SJCRH30 (cell line): ENCODE data around the gene CPA4. TPM values are rescaled to one million over a fixed set of nuclear protein-coding genes. Genes with fewer than 3 reads are reported as not detected.
"Not testable (repeated sequence)": the region's sequence is repeated elsewhere in the genome, so short reads cannot be mapped to it uniquely, and the experiment has no call there.

Source experiments
- DNase-seq, 2 experiments: peaks; one replicate each; pipeline ENCODE4 v3.0.0-alpha.2; 2015 to 2020
- H3K27ac ChIP-seq: fragments of 250-450 bp; sonication (Bioruptor Pico); 2 replicates; pipeline ENCODE4 v1.5.1; 2020; ENCODE audit warnings: mild to moderate bottlenecking, moderate library complexity
- H3K27me3 ChIP-seq: fragments of 250-450 bp; sonication (Bioruptor Pico); 2 replicates; pipeline ENCODE4 v1.5.1; 2020; ENCODE audit warnings: mild to moderate bottlenecking, moderate library complexity
- H3K36me3 ChIP-seq: fragments of 250-450 bp; sonication (Bioruptor Pico); 2 replicates; pipeline ENCODE4 v1.5.1; 2020; ENCODE audit warnings: mild to moderate bottlenecking, moderate library complexity
- H3K4me1 ChIP-seq: fragments of 250-450 bp; sonication (Bioruptor Pico); 2 replicates; pipeline ENCODE4 v1.5.1; 2020; ENCODE audit warnings: mild to moderate bottlenecking, moderate library complexity
- H3K4me3 ChIP-seq: fragments of 250-450 bp; sonication (Bioruptor Pico); 2 replicates; pipeline ENCODE4 v1.5.1; 2020; ENCODE audit warnings: mild to moderate bottlenecking, moderate library complexity
- H3K9me3 ChIP-seq: fragments of 250-450 bp; sonication (Bioruptor Pico); replicated peaks from 2 replicates; pipeline ENCODE4 v1.5.1; 2020; ENCODE audit warnings: mild to moderate bottlenecking, moderate library complexity
- total RNA-seq: library from RNA; depleted of rRNA; stranded (reverse); fragments of >200 nt; shearing (Covaris generic); gene quantifications from 2 replicates; pipeline ENCODE4 v1.2.3, GENCODE V29; 2014; rRNA removed

Gene CPA4, protein sequence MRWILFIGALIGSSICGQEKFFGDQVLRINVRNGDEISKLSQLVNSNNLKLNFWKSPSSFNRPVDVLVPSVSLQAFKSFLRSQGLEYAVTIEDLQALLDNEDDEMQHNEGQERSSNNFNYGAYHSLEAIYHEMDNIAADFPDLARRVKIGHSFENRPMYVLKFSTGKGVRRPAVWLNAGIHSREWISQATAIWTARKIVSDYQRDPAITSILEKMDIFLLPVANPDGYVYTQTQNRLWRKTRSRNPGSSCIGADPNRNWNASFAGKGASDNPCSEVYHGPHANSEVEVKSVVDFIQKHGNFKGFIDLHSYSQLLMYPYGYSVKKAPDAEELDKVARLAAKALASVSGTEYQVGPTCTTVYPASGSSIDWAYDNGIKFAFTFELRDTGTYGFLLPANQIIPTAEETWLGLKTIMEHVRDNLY
- 3.2 and 4.8 TPM in 2 replicates for total RNA-seq

DNA sequence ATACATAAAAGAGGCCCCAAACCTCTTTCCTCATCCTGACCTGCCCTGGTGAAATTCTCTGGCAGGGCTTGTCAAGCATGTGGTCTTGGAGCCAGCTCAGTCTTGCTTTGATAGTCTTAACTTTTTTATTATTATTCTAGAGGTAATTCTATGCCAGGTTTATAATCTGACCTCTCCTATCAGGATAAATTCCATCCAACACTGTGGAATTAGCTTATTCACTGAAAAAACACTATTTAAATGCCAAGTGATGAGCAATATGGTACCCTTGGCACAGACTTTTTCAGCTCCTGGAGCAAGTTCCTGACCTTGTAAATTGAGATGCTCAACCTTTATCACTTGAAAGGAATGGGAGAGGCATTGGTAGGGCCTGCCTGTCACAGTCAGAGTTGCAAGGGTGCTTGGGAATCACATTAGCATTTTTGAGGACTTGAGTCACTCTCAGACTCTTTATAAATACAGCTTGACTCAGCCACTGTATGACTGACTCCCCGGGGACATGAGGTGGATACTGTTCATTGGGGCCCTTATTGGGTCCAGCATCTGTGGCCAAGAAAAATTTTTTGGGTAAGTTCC is at the start of gene CPA4:
Gene CPA4, plus strand, starts transcription at position 480 of the 576 bp plus-strand sequence. Its CDS starts 20 bp downstream, at position 500.
- DNase-seq, result peak; percentile 32 to 52
- Histone ChIP-seq H3K27ac (no peak within 1 kb of the TSS; the same call in 1 of the 2 replicates), H3K4me3 (no peak within 1 kb of the TSS)

DNA sequence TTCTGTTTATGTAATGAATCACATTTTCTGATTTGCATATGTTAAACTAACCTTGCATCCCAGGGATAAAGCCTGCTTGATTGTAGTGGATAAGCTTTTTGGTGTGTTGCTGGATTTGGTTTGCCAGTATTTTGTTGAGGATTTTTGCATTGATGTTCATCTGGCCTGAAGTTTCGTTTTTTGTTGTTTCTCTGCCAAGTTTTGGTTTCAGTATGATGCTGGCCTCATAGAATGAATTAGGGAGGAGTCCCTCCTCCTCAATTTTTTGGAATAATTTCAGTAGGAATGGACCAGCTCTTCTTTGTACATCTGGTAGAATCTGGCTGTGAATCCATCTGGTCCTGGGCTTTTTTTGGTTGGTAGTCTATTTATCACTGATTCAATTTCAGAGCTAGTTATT is 49.5 kb upstream of the CPA4 start:
- DNase-seq, H3K27ac ChIP-seq, H3K27me3 ChIP-seq, H3K9me3 ChIP-seq, H3K4me3 ChIP-seq, H3K36me3 ChIP-seq: not testable (repeated sequence)
- peaks cover 17% of the 10 kb centered on the region for H3K4me1 ChIP-seq

More for the DNA sequence above, at the start of gene CPA4:
- no peaks in the 10 kb centered on the region for H3K9me3 ChIP-seq
- H3K36me3 ChIP-seq, result no peaks in the 10 kb centered on the region
- H3K4me1 ChIP-seq, result peaks cover 31% of the 10 kb centered on the region
- no peaks in the 10 kb centered on the region for H3K27me3 ChIP-seq

DNA sequence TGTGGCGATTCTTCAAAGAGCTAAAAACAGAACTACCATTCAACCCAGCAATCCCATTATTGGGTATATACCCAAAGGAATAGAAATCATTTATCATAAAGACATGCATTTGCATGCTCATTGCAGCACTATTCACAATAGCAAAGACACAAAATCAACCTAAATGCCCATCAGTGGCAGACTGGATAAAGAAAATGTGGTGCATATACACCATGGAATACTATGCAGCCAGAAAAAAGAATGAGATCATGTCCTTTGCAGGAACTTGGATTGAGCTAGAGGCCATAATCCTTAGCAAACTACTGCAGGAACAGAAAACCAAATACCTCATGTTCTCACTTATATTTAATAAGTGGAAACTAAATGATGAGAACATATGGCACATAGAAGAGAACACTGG is 46.5 kb upstream of the CPA4 start:
- H3K27me3 ChIP-seq, H3K27ac ChIP-seq, H3K9me3 ChIP-seq, DNase-seq, H3K4me3 ChIP-seq, H3K36me3 ChIP-seq: not testable (repeated sequence)
- peaks cover 17% of the 10 kb centered on the region for H3K4me1 ChIP-seq

DNA sequence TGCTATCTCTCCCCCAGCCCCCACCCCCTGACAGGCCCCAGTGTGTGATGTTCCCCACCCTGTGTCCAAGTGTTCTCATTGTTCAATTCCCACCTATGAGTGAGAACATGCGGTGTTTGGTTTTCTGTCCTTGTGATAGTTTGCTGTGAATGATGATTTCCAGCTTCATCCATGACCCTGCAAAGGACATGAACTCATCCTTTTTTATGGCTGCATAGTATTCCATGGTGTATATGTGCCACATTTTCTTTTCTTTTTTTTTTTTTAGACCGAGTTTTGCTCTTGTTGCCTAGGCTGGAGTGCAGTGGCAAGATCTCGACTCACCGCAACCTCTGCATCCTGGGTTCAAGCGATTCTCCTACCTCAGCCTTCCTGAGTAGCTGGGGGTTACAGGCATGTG is 44.1 kb upstream of the CPA4 start:
- not testable (repeated sequence) for H3K27me3 ChIP-seq, H3K27ac ChIP-seq, DNase-seq, H3K36me3 ChIP-seq, H3K4me1 ChIP-seq, H3K4me3 ChIP-seq
- H3K9me3 ChIP-seq, result peaks cover 16% of the 10 kb centered on the region

DNA sequence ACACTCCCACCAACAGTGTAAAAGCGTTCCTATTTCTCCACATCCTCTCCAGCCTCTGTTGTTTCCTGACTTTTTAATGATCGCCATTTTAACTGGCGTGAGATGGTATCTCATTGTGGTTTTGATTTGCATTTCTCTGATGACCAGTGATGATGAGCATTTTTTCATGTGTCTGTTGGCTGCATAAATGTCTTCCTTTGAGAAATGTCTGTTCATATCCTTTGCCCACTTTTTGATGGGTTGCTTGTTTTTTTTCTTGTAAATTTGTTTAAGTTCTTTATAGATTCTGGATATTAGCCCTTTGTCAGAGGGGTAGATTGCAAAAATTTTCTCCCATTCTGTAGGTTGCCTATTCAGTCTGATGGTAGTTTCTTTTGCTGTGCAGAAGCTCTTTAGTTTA is 43.3 kb upstream of the CPA4 start:
- not testable (repeated sequence) for H3K36me3 ChIP-seq, H3K27me3 ChIP-seq, H3K4me1 ChIP-seq, DNase-seq, H3K27ac ChIP-seq, H3K4me3 ChIP-seq
- H3K9me3 ChIP-seq, result peaks cover 16% of the 10 kb centered on the region

DNA sequence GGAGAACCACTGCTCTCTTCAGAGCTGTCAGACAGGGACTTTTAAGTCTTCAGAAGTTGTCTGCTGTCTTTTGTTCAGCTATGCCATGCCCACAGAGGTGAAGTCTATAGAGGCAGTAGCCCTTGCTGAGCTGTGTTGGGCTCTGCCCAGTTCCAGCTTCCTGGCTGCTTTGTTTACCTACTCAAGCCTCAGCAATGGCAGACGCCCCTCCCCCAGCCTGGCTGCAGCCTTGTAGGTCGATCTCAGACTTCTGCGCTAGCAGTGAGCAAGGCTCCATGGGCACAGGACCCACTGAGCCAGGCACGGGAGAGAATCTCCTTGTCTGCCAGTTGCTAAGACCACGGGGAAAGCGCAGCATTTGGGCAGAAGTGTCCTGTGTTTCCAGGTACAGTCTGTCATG is 38.4 kb upstream of the CPA4 start:
- Histone ChIP-seq H3K4me1 (no peaks in the 10 kb centered on the region), H3K27ac (no peak overlapping the region), H3K36me3 (no peaks in the 10 kb centered on the region), H3K27me3 (no peaks in the 10 kb centered on the region), H3K9me3 (peaks cover 35% of the 10 kb centered on the region), H3K4me3 (no peak overlapping the region)
- DNase-seq, result no peak

DNA sequence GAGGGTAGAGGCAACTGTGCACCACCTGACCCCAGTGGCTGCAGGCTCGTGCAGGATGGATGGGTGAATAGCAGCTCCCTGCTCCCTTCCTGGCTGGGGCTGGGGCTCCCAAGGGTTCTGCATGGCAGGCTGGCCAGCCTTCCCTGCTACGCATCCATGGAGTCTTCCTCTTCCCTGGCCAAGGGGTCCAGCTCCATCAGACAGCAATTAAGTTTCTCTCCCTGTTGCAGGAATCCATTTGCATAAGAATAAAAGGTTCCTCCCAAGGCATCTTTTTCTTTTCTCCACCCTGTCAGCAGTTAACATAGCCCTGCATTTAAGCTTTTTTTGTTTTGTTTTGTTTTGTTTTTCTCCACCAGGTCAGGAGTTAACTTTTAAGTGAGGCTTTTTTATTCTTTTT is 36.3 kb upstream of the CPA4 start:
- H3K27ac ChIP-seq, result no peak overlapping the region
- peaks cover 35% of the 10 kb centered on the region for H3K9me3 ChIP-seq
- no peak overlapping the region for H3K4me3 ChIP-seq
- DNase-seq, result no peak
- no peaks in the 10 kb centered on the region for H3K4me1 ChIP-seq
- H3K36me3 ChIP-seq, result no peaks in the 10 kb centered on the region
- no peaks in the 10 kb centered on the region for H3K27me3 ChIP-seq

DNA sequence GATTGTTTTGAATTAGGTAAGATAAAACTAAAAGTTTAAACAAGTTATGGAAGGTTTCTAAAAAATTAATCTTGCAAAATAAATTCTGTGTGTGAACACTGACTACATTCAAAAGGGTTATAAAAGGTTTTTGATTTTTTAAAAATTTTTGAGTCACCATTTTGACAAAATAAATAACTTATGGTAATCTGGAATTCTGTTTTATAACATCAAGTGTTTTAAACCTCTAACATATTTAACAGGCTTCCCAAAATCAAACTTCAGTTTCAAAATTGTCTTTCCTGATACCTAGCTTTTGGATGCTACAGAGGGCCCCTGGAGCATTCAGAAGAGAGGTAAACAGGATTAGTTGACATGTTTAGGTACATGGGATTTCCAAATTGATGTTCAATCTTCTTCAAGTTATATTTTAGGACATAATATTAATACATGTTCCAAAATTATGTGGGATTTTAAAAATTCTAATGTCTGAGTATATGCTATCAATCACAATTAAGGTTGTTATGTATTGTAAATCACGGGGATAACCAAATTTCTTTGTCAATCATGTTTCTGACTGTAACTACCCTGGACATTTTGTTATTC is 34.4 kb upstream of the CPA4 start:
- H3K9me3 ChIP-seq, result peaks cover 30% of the 10 kb centered on the region
- H3K4me3 ChIP-seq, result no peak overlapping the region
- no peaks in the 10 kb centered on the region for H3K4me1 ChIP-seq
- H3K27me3 ChIP-seq, result no peaks in the 10 kb centered on the region
- H3K36me3 ChIP-seq, result no peaks in the 10 kb centered on the region
- no peak for DNase-seq
- no peak overlapping the region for H3K27ac ChIP-seq

DNA sequence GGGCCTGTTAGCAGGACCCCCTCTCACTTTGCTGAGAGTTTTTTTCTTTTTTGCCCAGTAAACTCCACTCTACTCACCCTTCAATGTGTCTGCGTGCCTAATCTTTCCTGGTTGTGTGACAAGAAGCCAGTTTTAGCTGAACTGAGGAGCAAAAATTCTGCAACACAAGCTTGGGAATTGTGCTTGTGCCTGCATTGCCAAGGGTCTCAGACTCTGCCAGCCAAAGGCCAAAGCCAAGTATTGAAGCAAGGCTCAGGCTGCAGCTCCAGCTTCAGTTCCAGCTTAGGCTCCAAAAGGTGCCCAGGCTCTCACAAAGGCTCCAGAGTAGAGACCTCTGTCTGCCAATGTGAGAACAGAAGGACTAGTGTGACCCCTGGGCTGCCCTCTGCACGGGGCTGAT is 30.5 kb upstream of the CPA4 start:
- Histone ChIP-seq H3K36me3 (no peaks in the 10 kb centered on the region), H3K27ac (no peak overlapping the region), H3K9me3 (peaks cover 22% of the 10 kb centered on the region), H3K27me3 (no peaks in the 10 kb centered on the region), H3K4me3 (no peak overlapping the region), H3K4me1 (no peaks in the 10 kb centered on the region)
- no peak for DNase-seq

DNA sequence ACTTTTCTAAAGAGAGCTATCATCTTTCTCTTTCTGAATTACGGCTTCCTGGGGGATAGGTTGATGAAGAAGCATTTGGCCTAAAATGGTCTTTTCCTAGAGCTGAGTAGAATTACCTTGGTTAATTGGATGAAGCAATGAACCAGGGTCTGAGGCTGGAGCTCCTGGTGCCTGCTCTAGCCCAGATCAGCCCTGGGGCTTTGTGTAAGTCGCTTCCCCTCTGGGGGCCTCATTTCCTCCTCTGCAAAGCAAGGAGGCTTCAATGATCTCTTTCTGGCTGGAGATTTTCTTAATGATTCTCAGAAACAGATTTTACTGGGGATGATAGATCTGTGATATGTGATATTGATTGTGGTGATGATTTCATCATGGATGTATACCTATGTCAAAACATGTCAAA is 29.8 kb upstream of the CPA4 start:
- no peaks in the 10 kb centered on the region for H3K4me1 ChIP-seq
- H3K27ac ChIP-seq, result no peak overlapping the region
- peaks cover 17% of the 10 kb centered on the region for H3K9me3 ChIP-seq
- no peak for DNase-seq
- H3K27me3 ChIP-seq, result no peaks in the 10 kb centered on the region
- no peaks in the 10 kb centered on the region for H3K36me3 ChIP-seq
- no peak overlapping the region for H3K4me3 ChIP-seq

DNA sequence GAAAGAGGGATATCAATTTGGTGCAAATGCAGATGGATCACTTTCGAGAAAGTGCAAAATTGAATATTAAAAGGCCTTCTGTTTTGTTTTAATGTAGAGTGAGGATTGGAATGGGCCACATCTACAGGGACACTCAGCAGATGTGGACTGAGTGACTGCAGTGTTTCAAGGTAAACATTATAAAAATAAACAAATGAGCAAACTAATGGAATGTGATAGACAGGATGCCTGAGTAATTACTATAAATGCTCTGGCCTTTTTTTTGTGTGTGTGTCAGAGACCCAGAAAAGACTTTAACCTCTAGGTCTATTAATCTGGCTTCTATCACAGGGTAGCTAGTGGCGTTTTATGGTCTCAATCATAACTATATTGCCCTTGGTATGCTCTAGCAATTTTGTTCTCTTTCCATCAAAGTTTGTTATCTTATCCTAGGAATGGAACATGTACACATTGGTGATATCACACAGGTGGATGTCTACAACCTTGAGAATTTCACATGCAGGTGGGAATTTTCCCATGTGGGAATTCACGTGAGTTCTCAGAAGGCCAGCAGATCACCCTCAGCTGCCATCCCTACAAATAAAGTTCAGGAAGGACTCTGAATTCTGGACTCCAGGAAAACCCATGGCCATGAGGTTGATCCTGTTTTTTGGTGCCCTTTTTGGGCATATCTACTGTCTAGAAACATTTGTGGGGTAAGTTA is 26.6 kb upstream of the CPA4 start, which contains the start of gene CPA2:
Gene CPA2, plus strand, starts transcription at position 606 of the 703 bp plus-strand sequence. Its CDS starts 19 bp downstream, at position 625.
- peaks cover 4% of the 10 kb centered on the region for H3K4me1 ChIP-seq
- H3K36me3 ChIP-seq, result no peaks in the 10 kb centered on the region
- no peak for DNase-seq
- H3K27ac ChIP-seq, result no peak within 1 kb of the TSS
- H3K27me3 ChIP-seq, result no peaks in the 10 kb centered on the region
- no peaks in the 10 kb centered on the region for H3K9me3 ChIP-seq
- H3K4me3 ChIP-seq, result no peak within 1 kb of the TSS

DNA sequence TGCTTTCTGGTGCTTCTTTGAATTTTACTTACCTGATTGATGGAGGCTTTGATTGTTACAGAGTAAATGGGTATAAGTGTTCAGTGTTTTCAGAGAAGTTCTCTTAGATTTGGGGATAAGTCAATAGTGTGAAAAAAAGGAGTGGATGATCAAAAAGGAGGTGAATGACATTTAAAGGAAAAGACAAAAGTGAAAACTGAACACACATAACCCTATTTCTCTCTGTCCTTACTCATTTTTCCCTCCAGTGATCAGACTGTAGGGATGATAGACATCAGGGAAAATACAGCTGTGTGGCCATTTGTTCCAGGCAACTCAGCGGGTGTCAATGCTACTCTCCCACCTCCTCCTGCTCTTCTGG is 26.0 kb upstream of the CPA4 start:
- Histone ChIP-seq H3K4me1 (peaks cover 9% of the 10 kb centered on the region), H3K27me3 (no peaks in the 10 kb centered on the region), H3K36me3 (no peaks in the 10 kb centered on the region), H3K4me3 (no peak overlapping the region), H3K27ac (no peak overlapping the region), H3K9me3 (no peaks in the 10 kb centered on the region)
- no peak for DNase-seq

DNA sequence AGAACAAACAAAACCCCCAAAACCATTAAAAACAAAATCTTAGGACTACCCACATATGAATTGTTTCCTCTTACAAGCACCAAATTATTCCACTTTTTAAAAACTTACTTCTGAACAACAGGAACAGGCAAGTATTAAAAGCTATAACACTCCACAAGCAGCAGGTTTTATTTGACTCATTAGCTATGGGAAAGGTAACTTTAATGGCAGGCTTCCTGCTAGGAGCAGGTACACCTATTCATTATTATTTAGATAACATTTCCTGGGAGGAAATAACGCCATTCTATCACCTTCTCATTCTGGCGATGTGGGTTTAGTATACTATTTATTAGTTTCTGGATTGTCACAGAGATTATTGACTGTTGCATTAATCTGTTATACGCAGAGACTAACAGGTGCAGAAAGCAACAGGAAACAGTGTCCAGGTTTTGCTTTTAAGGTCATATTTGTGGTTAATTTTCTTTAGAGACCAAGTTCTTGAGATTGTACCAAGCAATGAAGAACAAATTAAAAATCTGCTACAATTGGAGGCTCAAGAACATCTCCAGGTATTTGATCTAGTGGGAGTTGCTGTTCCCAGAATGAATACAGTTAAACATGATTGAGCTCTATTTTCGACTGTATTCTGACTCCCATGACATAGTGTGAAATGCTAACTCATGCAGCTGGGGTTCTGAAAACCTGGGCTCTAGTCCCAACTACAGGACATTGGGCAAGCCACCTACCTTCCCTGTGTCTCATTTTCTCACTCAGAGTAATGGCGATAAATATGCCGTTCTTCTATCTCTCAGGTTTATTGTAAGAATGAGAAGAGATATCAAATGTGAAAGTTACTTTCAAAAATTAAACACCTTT is 24.3 kb upstream of the CPA4 start:
- no peak for DNase-seq
- no peaks in the 10 kb centered on the region for H3K27me3 ChIP-seq

DNA sequence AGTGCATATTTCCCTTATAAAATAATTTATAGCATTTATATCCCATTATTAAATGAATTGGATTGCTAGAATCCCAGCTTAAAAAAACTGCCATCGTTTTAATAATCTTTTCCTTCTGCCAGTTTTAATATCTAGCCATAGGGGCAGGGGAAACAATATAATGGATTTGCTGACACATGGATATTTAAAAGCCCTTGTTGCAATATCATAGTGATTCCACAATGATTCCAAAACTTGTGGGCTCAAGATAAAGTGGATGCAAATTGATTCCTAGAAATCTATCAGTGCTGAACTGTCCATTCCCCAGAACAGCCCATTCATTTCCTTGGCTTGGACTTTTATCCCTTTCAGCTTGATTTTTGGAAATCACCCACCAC is 23.7 kb upstream of the CPA4 start:
- peaks cover 15% of the 10 kb centered on the region for H3K4me1 ChIP-seq
- DNase-seq, result no peak
- no peaks in the 10 kb centered on the region for H3K9me3 ChIP-seq
- H3K27me3 ChIP-seq, result no peaks in the 10 kb centered on the region
- no peaks in the 10 kb centered on the region for H3K36me3 ChIP-seq
- H3K4me3 ChIP-seq, result no peak overlapping the region
- H3K27ac ChIP-seq, result no peak overlapping the region

More for the DNA sequence above, 24.3 kb upstream of the CPA4 start:
- Histone ChIP-seq H3K4me3 (no peak overlapping the region), H3K27ac (no peak overlapping the region), H3K4me1 (peaks cover 15% of the 10 kb centered on the region), H3K9me3 (no peaks in the 10 kb centered on the region), H3K36me3 (no peaks in the 10 kb centered on the region)
